Astrocyte of the cerebellum (primary cell): ENCODE results near the gene OR52E6.

Experiments
- DNase-seq: peaks from one replicate; pipeline ENCODE4 v3.0.0-alpha.2; 2011; ENCODE audit warnings: low read depth
- H3K4me3 ChIP-seq: 2 replicates; pipeline ENCODE4 v1.5.1; 2011; ENCODE audit warnings: mild to moderate bottlenecking, low read depth, low read length, moderate library complexity
- CTCF ChIP-seq: IDR thresholded peaks from 2 replicates; pipeline ENCODE4 v1.5.1; 2012; ENCODE audit warnings: low read length, low read depth, moderate library complexity, mild to moderate bottlenecking; ENCODE audit errors: missing control alignments
- in situ Hi-C: cut with HindIII; loops from 2 replicates; pipeline ENCODE4 v1.10.0; 2017; ENCODE audit warnings: low sequenced_read_pairs

Gene OR52E6

GRCh38 chr11:5807580-5807979, 34.1 kb downstream of the OR52E6 start:
- in situ Hi-C loops = no loop called here

DNA sequence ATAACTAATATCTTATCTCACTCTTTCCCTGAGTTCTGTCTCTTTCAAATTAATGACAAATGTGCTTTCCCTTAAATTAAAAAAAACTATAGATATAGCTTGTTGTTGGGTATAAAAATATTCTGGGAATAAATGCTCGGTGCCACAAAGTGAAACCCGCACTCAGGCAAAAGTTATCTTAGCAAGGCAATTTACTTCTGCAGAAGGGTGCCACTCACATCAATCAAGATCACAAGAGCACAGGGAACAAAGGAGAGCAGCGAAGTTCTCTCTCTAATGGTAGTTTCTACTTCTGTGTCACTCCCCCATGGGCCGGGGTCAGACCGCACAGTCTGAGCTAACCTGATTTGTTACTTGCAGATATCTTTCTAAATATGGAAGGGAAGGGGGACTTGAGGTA, 37.7 kb downstream of the OR52E6 start:
- no peak for TF ChIP-seq CTCF
- in situ Hi-C loops = no loop called here
- no peak for DNase-seq
- H3K4me3 ChIP-seq = no peak overlapping the region

More at GRCh38 chr11:5807580-5807979, 34.1 kb downstream of the OR52E6 start:
- no peak for TF ChIP-seq CTCF
- no peak overlapping the region for H3K4me3 ChIP-seq
- no peak for DNase-seq

GRCh38 chr11:5796541-5796940, 45.2 kb downstream of the OR52E6 start:
- in situ Hi-C loops = no loop called here
- TF ChIP-seq CTCF = no peak

GRCh38 chr11:5791165-5791564, 50.5 kb downstream of the OR52E6 start, which contains the start of gene OR52N1:
Gene OR52N1, minus strand, starts transcription at chr11:5791265. Its CDS starts 2,449 bp downstream, at chr11:5788816.
- TF ChIP-seq CTCF = no peak

More at GRCh38 chr11:5796541-5796940, 45.2 kb downstream of the OR52E6 start:
- no peak for DNase-seq
- no peak overlapping the region for H3K4me3 ChIP-seq

More at GRCh38 chr11:5791165-5791564, 50.5 kb downstream of the OR52E6 start, which contains the start of gene OR52N1:
- in situ Hi-C loops = no loop called here
- DNase-seq = no peak
- H3K4me3 ChIP-seq = no peak within 1 kb of the TSS
